ENCODE measurements around the gene MAP7D2.

- TF ChIP-seq CTCF (IDR thresholded peaks at IDR 0.05) (no peak), POLR2A (IDR thresholded peaks at IDR 0.05) (no peak), POLR2AphosphoS5 (IDR thresholded peaks at IDR 0.05) (no peak)
Observed at GRCh38 chrX:20143111-20143510, 26.4 kb upstream of the MAP7D2 start.

All from breast epithelium (tissue), 3 donors.